GM12891 (cell line): ENCODE results near the gene COX19.

Source experiments
- POLR2A ChIP-seq: IDR thresholded peaks from 2 replicates; pipeline ENCODE4 v1.6.1; 2011; ENCODE audit warnings: low read depth, low read length, control low read depth
- POLR2AphosphoS5 ChIP-seq: IDR thresholded peaks from 2 replicates; pipeline ENCODE4 v1.6.1; 2011; ENCODE audit warnings: low read depth, low read length, control low read depth
- SPI1 ChIP-seq: IDR thresholded peaks from 2 replicates; pipeline ENCODE4 v1.6.1; 2011; ENCODE audit warnings: low read depth, low read length, control low read depth
- TAF1 ChIP-seq: IDR thresholded peaks from 2 replicates; pipeline ENCODE4 v1.6.1; 2011; ENCODE audit warnings: low read depth, low read length, control low read depth

DNA sequence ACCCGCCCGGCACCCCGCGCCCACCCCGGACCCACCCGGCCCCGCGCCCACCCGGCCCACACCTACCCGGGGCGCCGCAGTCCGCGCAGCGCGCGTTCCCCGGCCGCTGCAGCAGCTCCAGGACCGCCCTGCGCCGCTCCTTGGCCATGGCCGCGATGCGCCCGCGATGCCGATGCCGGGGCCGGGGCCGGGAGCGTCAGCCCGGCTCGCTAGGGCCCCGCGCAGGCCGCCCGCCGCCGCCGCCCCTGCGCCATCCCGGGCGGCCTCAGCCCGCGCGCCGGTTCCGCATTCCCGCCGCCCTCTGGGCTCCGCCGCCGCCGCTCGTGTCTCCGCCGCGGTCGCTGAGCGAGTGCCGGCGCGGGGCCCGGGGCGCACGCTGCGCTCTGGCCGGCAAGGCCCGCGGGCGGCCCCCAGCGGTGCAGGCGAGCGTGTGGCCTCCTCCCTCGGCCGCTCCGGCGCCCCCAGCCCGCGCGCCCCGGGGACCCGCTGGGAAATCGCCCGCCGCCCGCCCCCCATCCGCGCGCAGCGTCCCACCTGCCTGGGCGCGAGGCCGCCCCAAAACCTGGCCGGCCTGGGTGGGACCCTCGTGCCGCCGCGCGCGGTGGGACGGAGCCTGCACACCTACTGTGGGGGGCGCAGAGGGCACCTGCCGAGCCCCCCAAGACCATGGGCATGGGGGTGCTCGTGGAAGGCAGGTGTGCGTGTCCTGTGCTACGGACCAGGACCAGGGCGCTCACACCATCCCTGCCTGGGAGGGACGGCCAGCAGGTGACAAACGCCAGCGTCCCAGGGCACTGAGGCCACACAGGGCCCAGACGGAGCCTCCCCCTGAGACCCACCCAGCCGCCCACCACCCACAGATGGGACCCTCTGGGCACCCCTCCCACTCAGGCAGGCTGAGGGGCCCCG lies 20.8 kb downstream of the COX19 start, which contains the start of gene ADAP1:
- TF ChIP-seq POLR2A = no peak
- no peak for TF ChIP-seq POLR2AphosphoS5
- no peak for TF ChIP-seq TAF1
- TF ChIP-seq SPI1 = no peak
